K562 (cell line): ENCODE results near the gene SLC25A29. TPM values are rescaled to one million over a fixed set of nuclear protein-coding genes. Genes with fewer than 3 reads are reported as not detected.
A peak's percentile ranks its signal among the peaks of the same experiment; 100 is the strongest.

ENCODE experiments used
- ATAC-seq: fragments of 200-7000 bp; cut with Tn5 transposase; 3 replicates; pipeline ENCODE4 v1.9.1; 2020; ENCODE audit warnings: moderate library complexity
- BruUV-seq: library from RNA; stranded (reverse); fragments of 400-500 nt; replicated peaks from 2 replicates; lab custom pipeline; 2021; lab: Mats Ljungman, UMichigan
- CTCF ChIA-PET: fragments of 300-600 bp; formaldehyde crosslinking; extraction: SDS; loops from one replicate; lab custom pipeline; 2021; ENCODE audit warnings: low intra/inter-chr PET ratio; lab: Yijun Ruan, JAX
- POLR2A ChIA-PET: fragments of 300-600, 350-650 bp; sonication (Branson Sonifier 250); formaldehyde crosslinking; extraction: SDS; loops from one replicate; lab custom pipeline; 2021; ENCODE audit warnings: antibody characterized with exemption, inconsistent platforms; lab: Yijun Ruan, JAX
- DNase-seq, 4 experiments: peaks; one replicate each; pipeline versions ENCODE4 v3.0.0 to v3.0.0-alpha.2; 2011 to 2018; ENCODE audit warnings: low spot score in 3 of 4, mixed read lengths in 3 of 4; ENCODE audit errors: extremely low read depth in 1 of 4
- FAIRE-seq: peaks from 2 replicates; lab custom pipeline; 2011; peaks lifted over from hg19 to GRCh38; lab: Jason Lieb, UNC
- H2AFZ ChIP-seq: 2 replicates; pipeline ENCODE4 v1.6.0; 2011; ENCODE audit warnings: low read depth, low read length, control low read depth, inconsistent platforms
- H3K27ac ChIP-seq: fragments of 200-600 bp; 3 replicates; pipeline ENCODE4 v1.8.0; 2011; ENCODE audit warnings: low read depth, mild to moderate bottlenecking, control low read depth, inconsistent platforms, low read length, moderate library complexity, mixed read lengths; ENCODE audit errors: extremely low read depth
- H3K27me3 ChIP-seq, 2 experiments: fragments of 300-600 bp in 1 of 2; 2 replicates in 1 of 2; 3 replicates in 1 of 2; pipeline versions ENCODE4 v1.6.0 to v1.8.0; 2011; ENCODE audit warnings: inconsistent platforms in 2 of 2, low read length in 2 of 2, mild to moderate bottlenecking in 1 of 2, mixed read lengths in 1 of 2, moderate library complexity in 1 of 2; ENCODE audit not compliant: control insufficient read depth in 2 of 2, insufficient read depth in 2 of 2
- H3K36me3 ChIP-seq: fragments of 300-600 bp; 3 replicates; pipeline ENCODE4 v1.8.0; 2011; ENCODE audit warnings: mild to moderate bottlenecking, low read length, inconsistent platforms; ENCODE audit not compliant: control insufficient read depth, insufficient read depth
- H3K4me1 ChIP-seq, 2 experiments: fragments of 200-600 bp in 1 of 2; replicated peaks in 1 of 2; 2 replicates in 1 of 2; 3 replicates in 1 of 2; pipeline versions ENCODE4 v1.5.1 to v1.8.0; 2011; ENCODE audit warnings: inconsistent platforms in 2 of 2, low read length in 2 of 2, mild to moderate bottlenecking in 1 of 2, mixed read lengths in 1 of 2, moderate library complexity in 1 of 2; ENCODE audit not compliant: control insufficient read depth in 2 of 2, insufficient read depth in 2 of 2
- H3K4me2 ChIP-seq: 2 replicates; pipeline ENCODE4 v1.6.1; 2011; ENCODE audit warnings: low read length, control low read depth, inconsistent platforms, mixed read lengths; ENCODE audit not compliant: insufficient read depth
- H3K4me3 ChIP-seq: fragments of 200-600 bp; sonication (generic), shearing (Covaris generic); 2 replicates; pipeline ENCODE4 v1.5.1; 2016; ENCODE audit warnings: control low read depth, inconsistent platforms
- H3K79me2 ChIP-seq: fragments of 200-600 bp; 3 replicates; pipeline ENCODE4 v1.8.0; 2011; ENCODE audit warnings: low read length, inconsistent platforms; ENCODE audit not compliant: control insufficient read depth, insufficient read depth
- H3K9ac ChIP-seq, 2 experiments: 2 replicates each; pipeline versions ENCODE4 v1.6.0 to v1.6.1; 2011; ENCODE audit warnings: low read depth in 2 of 2, low read length in 2 of 2, control low read depth in 1 of 2, inconsistent platforms in 1 of 2, mild to moderate bottlenecking in 1 of 2, mixed read lengths in 1 of 2; ENCODE audit not compliant: insufficient read depth in 1 of 2
- H3K9me1 ChIP-seq: one replicate; pipeline ENCODE4 v1.6.0; 2011; ENCODE audit warnings: inconsistent platforms, mild to moderate bottlenecking, low read length, moderate library complexity; ENCODE audit not compliant: control insufficient read depth, insufficient read depth
- H3K9me3 ChIP-seq: replicated peaks from 2 replicates; pipeline ENCODE4 v1.5.1; 2011; ENCODE audit warnings: low read depth, low read length, inconsistent platforms; ENCODE audit not compliant: control insufficient read depth, insufficient read depth
- H4K20me1 ChIP-seq: replicated peaks from 2 replicates; pipeline ENCODE4 v1.6.1; 2011; ENCODE audit warnings: low read length, inconsistent platforms, mixed read lengths; ENCODE audit not compliant: control insufficient read depth, insufficient read depth
- BRD4 ChIP-seq: fragments of 200-600 bp; sonication (generic); IDR thresholded peaks from 2 replicates; pipeline ENCODE4 v1.6.1; 2017; ENCODE audit warnings: inconsistent platforms
- DACH1 ChIP-seq: fragments of 450-650 bp; IDR thresholded peaks from 2 replicates; pipeline ENCODE4 v1.6.1; 2018; ENCODE audit not compliant: partially characterized antibody
- ELF4 ChIP-seq: fragments of 450-650 bp; formaldehyde crosslinking; IDR thresholded peaks from 2 replicates; pipeline ENCODE4 v1.4.0; 2022; ENCODE audit warnings: missing genetic modification characterization
- FOXK2 ChIP-seq, 2 experiments: fragments of 450-650 bp; IDR thresholded peaks in 1 of 2; conservative IDR thresholded peaks in 1 of 2; 2 replicates each; pipeline ENCODE4 v1.6.1; 2016; ENCODE audit warnings: low read depth in 2 of 2, mild to moderate bottlenecking in 1 of 2
- HDAC2 ChIP-seq: fragments of 450-650 bp; IDR thresholded peaks from 2 replicates; pipeline ENCODE4 v1.6.1; 2016; ENCODE audit warnings: mild to moderate bottlenecking
- KDM4B ChIP-seq, 2 experiments: fragments of 450-650 bp in 1 of 2; sonication (generic) in 1 of 2; IDR thresholded peaks; 2 replicates each; pipeline ENCODE4 v1.6.1; 2016 to 2017; ENCODE audit warnings: borderline replicate concordance in 2 of 2, antibody characterized with exemption in 1 of 2, low read depth in 1 of 2, mild to moderate bottlenecking in 1 of 2
- KLF16 ChIP-seq: IDR thresholded peaks from 2 replicates; pipeline ENCODE4 v1.6.1; 2016; ENCODE audit warnings: antibody characterized with exemption
- MIER1 ChIP-seq: fragments of 450-650 bp; IDR thresholded peaks from 2 replicates; pipeline ENCODE4 v1.6.1; 2016; ENCODE audit warnings: antibody characterized with exemption, mild to moderate bottlenecking, low read depth
- MTA1 ChIP-seq: fragments of 450-650 bp; IDR thresholded peaks from 2 replicates; pipeline ENCODE4 v1.6.1; 2017; ENCODE audit warnings: borderline replicate concordance
- MTA3 ChIP-seq: fragments of 450-650 bp; formaldehyde crosslinking; IDR thresholded peaks from 2 replicates; pipeline ENCODE4 v1.6.1; 2017; ENCODE audit warnings: mild to moderate bottlenecking, borderline replicate concordance
- NFIX ChIP-seq: fragments of 250-450 bp; sonication (Bioruptor Pico); IDR thresholded peaks from 2 replicates; pipeline ENCODE4 v1.4.0; 2020; ENCODE audit warnings: low read depth, mild to moderate bottlenecking, moderate library complexity
- NR2C1 ChIP-seq, 2 experiments: fragments of 450-650 bp; IDR thresholded peaks; 2 replicates each; pipeline ENCODE4 v1.6.1; 2017; ENCODE audit warnings: mild to moderate bottlenecking in 2 of 2, antibody characterized with exemption in 1 of 2, inconsistent platforms in 1 of 2, missing compliant biosample characterization in 1 of 2, missing genetic modification characterization in 1 of 2
- NUFIP1 ChIP-seq: fragments of 450-650 bp; IDR thresholded peaks from 2 replicates; pipeline ENCODE4 v1.6.1; 2018; ENCODE audit not compliant: partially characterized antibody
- ZNF23 ChIP-seq: fragments of 250-450 bp; sonication (Bioruptor Pico); IDR thresholded peaks from 2 replicates; pipeline ENCODE4 v1.4.0; 2020; ENCODE audit warnings: mild to moderate bottlenecking
- ZNF324 ChIP-seq: fragments of 250-450 bp; sonication (Bioruptor Pico); IDR thresholded peaks from 2 replicates; pipeline ENCODE4 v1.4.0; 2020; ENCODE audit warnings: mild to moderate bottlenecking
- WGBS: fragments of 100-300 bp; shearing (Covaris generic); methylation state at CpG from one replicate; pipeline ENCODE4 v1.1.6; 2016; ENCODE audit warnings: low coverage, mixed read lengths; ENCODE audit not compliant: insufficient coverage; ENCODE audit errors: missing lambda C conversion rate; 5-methylcytosine and 5-hydroxymethylcytosine counted together
- in situ Hi-C: fragments of 300-500 bp; cut with MboI; formaldehyde crosslinking; loops from 4 replicates; pipeline ENCODE4 v1.15.0; 2018; ENCODE audit warnings: inconsistent platforms, mixed read lengths
- intact Hi-C: fragments of 100-400 bp; cut with micrococcal nuclease; formaldehyde crosslinking; loops from 2 replicates; pipeline ENCODE4 v1.14.2; 2022
- polyA plus RNA-seq, 8 experiments: library from polyadenylated mRNA; depleted of rRNA in 4 of 8; stranded (reverse) in 5 of 8; unstranded in 3 of 8; fragments of >200 nt; fragmentation: Nextera tagmentation in 2 of 8; fragmentation: Illumina TruSeq in 1 of 8; extraction: Ambion mirVana in 2 of 8; extraction: Trizol in 1 of 8; gene quantifications; 2 replicates each; pipeline versions ENCODE4 v1.2.1 to v1.2.3, GENCODE V29; 2011 to 2014; ENCODE audit warnings: inconsistent platforms in 1 of 8, missing spikeins in 1 of 8
- total RNA-seq, 7 experiments: library from RNA; depleted of rRNA in 6 of 7; stranded (reverse); fragments of >200 nt in 6 of 7; fragmentation: Illumina TruSeq in 2 of 7; extraction: Trizol in 2 of 7; gene quantifications; 2 replicates each; pipeline versions ENCODE4 v1.2.1 to v1.2.3, GENCODE V29; 2011 to 2021; ENCODE audit warnings: low replicate concordance in 1 of 7
- TF ChIP-seq, protein P1 (sequence below), 3 experiments: IDR thresholded peaks in 2 of 3; conservative IDR thresholded peaks in 1 of 3; 2 replicates each; pipeline ENCODE4 v1.5.1; 2011 to 2012; ENCODE audit warnings: low read length in 3 of 3, mild to moderate bottlenecking in 3 of 3, control low read depth in 2 of 3, improper control_type of control experiment in 1 of 3, inconsistent platforms in 1 of 3, low read depth in 1 of 3, mixed read lengths in 1 of 3, moderate library complexity in 1 of 3; ENCODE audit not compliant: insufficient read depth in 2 of 3
- TF ChIP-seq, protein P2 (sequence below), 2 experiments: fragments of 450-650 bp; conservative IDR thresholded peaks; 2 replicates each; pipeline ENCODE4 v1.6.1; 2017; ENCODE audit warnings: mild to moderate bottlenecking in 2 of 2, moderate library complexity in 2 of 2

Gene SLC25A29
- total and polyA plus RNA-seq, 9 of the 15 experiments (the other 6 are each of a cell fraction or from before 2014, with no cell fraction given) = 0.07 to 17.5 (median 4.8) TPM

DNA sequence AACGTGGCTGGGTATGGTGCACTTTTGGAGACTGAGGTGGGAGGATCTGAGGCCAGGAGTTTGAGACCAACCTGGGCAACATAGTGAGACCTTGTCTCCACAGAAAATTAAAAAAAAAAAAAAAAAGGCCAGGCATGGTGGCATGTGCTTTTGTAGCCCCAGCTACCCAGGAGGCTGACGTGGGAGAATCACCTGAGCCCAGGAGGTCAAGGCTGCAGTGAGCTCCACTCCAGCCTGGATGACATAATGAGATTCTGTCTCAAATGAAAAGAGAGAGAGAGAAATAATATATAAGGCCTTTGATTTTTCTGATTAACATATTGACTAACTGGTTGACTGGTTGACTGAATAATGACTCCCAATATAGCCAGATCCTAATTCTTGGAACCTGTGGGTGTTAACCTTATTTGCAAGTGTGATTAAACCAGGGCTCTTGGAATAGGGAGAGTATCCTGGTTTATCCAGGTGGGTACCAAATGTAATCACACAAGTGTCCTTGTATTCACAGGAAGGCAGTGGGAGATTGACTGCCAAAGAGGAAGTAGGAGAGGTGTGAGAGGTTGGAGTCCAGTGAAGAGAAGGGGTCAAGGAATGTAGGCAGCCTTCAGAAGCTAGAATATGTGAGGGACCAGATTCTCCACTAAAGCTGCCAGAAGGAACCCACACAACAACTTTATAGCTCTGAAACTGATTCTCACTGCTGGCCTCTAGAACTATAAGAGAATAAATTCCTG lies 55.3 kb downstream of the SLC25A29 start (continued):
- TF ChIP-seq DACH1 (no peak), KDM4B (IDR thresholded peaks at IDR 0.05; ENCODE audit: borderline replicate concordance in 2 of 2, low read depth in 1 of 2) (no peak), BRD4 (no peak), HDAC2 (no peak)

DNA sequence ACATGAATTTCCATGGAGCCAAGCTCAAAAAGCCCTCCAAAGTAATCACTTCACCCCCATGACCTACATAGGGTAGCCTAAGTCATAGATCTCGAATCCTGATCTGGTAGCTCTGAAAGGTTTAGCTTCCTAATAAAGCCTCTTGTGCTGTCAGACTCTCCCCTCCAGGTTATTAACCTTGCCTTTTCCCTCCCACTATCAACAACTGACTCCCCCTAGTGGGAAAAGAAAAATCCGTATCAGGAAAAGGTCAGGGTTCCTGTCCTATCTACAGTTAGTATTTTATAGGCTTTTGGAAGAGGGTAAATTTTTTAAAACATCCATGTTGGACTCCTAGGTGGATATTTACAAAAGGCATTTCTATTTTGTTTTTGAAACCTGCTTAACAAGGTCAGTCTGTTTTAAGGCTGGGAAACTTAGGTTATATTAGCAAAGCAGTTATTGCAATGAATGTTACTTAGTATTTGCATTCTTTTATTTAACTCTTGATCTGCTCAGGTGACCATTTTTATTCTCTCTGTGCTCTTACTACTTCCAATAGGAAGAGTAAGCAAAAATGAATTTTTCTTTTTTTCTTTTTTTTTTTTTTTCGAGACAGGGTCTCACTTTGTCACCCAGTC lies 59.3 kb downstream of the SLC25A29 start:
- Histone ChIP-seq H3K27me3 (no peaks in the 10 kb centered on the region), H2AFZ (no peak overlapping the region), H3K27ac (peak overlapping the region; percentile 69; the same call in 2 of the 3 replicates), H3K4me1 (peaks cover 19 to 27% of the 10 kb centered on the region in 2 experiments; a peak in 4 of 5 replicates), H3K79me2 (peaks cover 98% of the 10 kb centered on the region), H3K4me3 (no peak overlapping the region), H3K9me1 (no peaks in the 10 kb centered on the region), H4K20me1 (peaks cover 44% of the 10 kb centered on the region), H3K9ac (no peak overlapping the region), H3K36me3 (peaks cover 42% of the 10 kb centered on the region; the same call in 2 of the 3 replicates), H3K4me2 (peak overlapping the region; percentile 55; the same call in 1 of the 2 replicates), H3K9me3 (no peaks in the 10 kb centered on the region)
- 0% methylated on average over 2 of the region's 3 CpGs for WGBS
- peak; percentile 70 for ATAC-seq
- ChIA-PET POLR2A (interaction anchor here (0.6 to 1.2 kb wide), 5 partner anchors 9 to 129 kb away, joined by 3 to 6 read pairs (median 3); no protein-coding TSS in a partner anchor), CTCF (interaction anchor here (0.6 kb wide), 1 partner anchor 300 kb away, joined by 3 read pairs; no protein-coding TSS in a partner anchor)
- intact Hi-C loops (no loop called here), in situ Hi-C loops (no loop called here)
- BruUV-seq = no TSS peak
- peak; percentile 15 to 69 (median 34) for DNase-seq
- peak; percentile 88 for FAIRE-seq
- TF ChIP-seq MTA1 (no peak), HDAC2 (no peak), MIER1 (no peak), ZNF23 (no peak), NUFIP1 (no peak), ZNF324 (CRISPR knock-in tag) (no peak), KLF16 (0 out of 2 replicates have a peak, but pooled peaks have one; percentile 21), MTA3 (peak; percentile 21; the same call in 1 of the 2 replicates), ELF4 (CRISPR knock-in tag) (no peak), NFIX (CRISPR knock-in tag) (no peak), NR2C1 (IDR thresholded peaks at IDR 0.05) (no peak), NR2C1 (tag; IDR thresholded peaks at IDR 0.05) (no peak), FOXK2 (conservative IDR thresholded peaks at IDR 0.05 in 1 of 2, IDR thresholded peaks at IDR 0.05 in 1 of 2; ENCODE audit: low read depth in 2 of 2) (peak; percentile 36 to 49; a peak in 1 of 4 replicates)
- TF ChIP-seq, protein P1, sequence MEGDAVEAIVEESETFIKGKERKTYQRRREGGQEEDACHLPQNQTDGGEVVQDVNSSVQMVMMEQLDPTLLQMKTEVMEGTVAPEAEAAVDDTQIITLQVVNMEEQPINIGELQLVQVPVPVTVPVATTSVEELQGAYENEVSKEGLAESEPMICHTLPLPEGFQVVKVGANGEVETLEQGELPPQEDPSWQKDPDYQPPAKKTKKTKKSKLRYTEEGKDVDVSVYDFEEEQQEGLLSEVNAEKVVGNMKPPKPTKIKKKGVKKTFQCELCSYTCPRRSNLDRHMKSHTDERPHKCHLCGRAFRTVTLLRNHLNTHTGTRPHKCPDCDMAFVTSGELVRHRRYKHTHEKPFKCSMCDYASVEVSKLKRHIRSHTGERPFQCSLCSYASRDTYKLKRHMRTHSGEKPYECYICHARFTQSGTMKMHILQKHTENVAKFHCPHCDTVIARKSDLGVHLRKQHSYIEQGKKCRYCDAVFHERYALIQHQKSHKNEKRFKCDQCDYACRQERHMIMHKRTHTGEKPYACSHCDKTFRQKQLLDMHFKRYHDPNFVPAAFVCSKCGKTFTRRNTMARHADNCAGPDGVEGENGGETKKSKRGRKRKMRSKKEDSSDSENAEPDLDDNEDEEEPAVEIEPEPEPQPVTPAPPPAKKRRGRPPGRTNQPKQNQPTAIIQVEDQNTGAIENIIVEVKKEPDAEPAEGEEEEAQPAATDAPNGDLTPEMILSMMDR (IDR thresholded peaks at IDR 0.05 in 2 of 3, conservative IDR thresholded peaks at IDR 0.05 in 1 of 3; ENCODE audit: insufficient read depth in 2 of 3, low read depth in 1 of 3, low read length in 3 of 3) = peak; percentile 46 to 68 (median 48); a peak in 5 of 6 replicates
- TF ChIP-seq, protein P2, sequence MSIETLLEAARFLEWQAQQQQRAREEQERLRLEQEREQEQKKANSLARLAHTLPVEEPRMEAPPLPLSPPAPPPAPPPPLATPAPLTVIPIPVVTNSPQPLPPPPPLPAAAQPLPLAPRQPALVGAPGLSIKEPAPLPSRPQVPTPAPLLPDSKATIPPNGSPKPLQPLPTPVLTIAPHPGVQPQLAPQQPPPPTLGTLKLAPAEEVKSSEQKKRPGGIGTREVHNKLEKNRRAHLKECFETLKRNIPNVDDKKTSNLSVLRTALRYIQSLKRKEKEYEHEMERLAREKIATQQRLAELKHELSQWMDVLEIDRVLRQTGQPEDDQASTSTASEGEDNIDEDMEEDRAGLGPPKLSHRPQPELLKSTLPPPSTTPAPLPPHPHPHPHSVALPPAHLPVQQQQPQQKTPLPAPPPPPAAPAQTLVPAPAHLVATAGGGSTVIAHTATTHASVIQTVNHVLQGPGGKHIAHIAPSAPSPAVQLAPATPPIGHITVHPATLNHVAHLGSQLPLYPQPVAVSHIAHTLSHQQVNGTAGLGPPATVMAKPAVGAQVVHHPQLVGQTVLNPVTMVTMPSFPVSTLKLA (conservative IDR thresholded peaks at IDR 0.05) = 0 out of 4 replicates have a peak, but pooled peaks of 1 of the 2 experiments have one; percentile 28
